HG03039 (cell line): ENCODE data around the gene GRIP2.
"Not testable (repeated sequence)": the region's sequence is repeated elsewhere in the genome, so short reads cannot be mapped to it uniquely, and the experiment has no call there.

Experiments
- ATAC-seq: cut with Tn5 transposase; IDR thresholded peaks from one replicate; pipeline ENCODE4 v1.9.1; 2021; ENCODE audit warnings: mild to moderate bottlenecking, moderate library complexity; ENCODE audit not compliant: unreplicated experiment

GRIP2 gene

DNA sequence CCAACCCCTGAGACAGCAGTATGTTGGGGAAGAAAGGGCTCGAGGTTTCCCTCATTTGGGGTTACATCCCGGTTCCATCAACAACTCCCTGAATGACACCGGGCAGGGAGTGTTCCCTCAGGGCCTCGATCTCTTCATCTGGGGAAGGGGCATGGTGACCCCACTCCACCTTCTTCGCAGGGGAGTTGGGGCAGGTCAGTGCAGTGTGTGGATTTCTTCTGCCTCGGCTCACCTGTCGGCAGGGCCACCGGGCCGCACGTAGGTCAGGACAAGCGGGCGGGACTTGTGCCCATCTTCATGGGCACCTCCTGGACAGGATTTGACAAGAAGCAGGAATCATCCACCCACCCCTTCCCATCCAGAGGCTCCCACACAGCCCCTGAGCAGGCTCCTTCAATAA, 17.4 kb downstream of the GRIP2 start:
- no peak for ATAC-seq

DNA sequence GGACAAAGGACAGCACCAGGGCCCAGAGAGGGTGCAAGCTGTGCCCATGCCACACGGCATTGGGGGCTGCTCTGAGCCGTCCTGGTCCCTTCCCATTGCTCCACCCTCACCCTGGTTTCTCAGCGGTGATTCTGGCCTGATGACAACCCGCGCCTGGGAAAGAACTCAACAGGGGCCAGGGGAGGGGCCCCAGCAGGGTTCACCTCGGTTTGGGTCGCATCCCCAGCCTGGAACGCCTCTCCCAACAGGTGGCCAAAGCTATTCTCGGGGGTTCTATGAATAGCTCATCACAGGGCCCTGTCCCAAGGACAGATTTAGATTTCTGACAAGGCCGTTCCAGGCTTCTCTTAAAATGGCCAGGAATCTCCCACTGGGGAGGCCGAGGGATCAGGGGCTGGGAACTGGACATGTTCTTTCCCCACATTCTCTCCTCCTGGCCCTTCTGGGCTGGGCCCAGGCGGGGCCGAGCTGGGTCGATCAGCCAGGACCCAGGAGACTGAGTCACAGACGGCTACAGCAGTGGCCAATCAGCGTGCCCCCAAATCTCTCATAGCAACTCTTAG, 17.9 kb downstream of the GRIP2 start:
- no peak for ATAC-seq

DNA sequence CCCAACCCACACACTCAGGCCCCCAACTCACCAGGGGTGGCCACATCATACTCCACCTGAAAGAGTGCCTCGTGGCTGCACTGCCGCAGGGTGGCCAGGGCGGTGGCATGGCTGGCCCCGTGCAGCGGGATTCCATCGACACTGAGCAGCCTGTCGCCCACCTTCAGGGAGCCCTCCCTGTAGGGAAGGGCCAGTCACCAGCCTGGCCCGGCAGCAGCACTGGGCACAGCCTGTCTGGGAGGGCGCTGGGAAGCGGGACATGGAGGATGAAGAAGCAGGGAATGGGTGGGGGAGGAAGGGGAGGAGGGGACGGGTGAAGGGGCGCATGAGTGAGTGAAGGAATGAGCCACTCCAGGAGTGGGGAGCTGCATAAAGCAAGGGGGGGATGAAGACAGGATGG, 18.5 kb downstream of the GRIP2 start:
- no peak for ATAC-seq

DNA sequence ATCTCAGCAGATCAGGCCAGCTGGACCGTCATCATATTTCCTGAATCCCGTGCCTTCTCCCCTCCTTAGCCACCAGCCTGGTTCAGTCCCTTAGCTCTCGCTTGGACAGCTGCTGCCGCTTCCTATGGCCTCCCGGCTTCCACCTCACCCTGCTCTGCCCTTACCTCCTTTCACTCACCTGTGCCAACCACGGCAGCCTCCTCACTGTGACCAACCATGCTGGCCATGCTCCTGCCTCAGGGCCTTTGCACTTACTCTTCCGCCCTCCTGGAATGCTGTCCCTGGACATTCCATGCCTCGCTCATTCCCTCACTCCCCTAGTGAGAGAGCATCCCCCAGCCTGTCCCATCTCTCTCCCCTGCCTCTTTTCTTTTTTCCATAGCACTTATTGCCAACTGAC, 19.2 kb downstream of the GRIP2 start:
- ATAC-seq = no peak

DNA sequence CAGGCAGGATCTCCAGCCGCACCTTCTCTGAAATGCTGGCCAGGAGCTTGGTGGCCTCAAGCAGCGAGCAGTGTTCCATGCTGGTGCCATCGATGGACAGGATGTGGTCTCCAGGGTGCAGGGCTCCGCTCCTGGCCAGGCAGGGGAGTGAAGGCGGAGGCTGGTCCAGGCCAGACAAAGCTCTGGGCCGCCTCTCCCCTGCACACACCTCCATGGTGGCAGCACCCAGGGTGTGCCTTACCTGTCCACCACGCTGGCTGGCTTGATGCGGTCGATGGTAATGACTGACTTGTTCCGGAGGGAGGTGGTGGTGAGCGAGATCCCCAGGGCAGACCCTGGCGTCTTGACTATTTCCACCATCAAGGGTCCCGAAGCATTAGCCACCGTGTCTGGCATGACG, 20.0 kb downstream of the GRIP2 start:
- no peak for ATAC-seq

DNA sequence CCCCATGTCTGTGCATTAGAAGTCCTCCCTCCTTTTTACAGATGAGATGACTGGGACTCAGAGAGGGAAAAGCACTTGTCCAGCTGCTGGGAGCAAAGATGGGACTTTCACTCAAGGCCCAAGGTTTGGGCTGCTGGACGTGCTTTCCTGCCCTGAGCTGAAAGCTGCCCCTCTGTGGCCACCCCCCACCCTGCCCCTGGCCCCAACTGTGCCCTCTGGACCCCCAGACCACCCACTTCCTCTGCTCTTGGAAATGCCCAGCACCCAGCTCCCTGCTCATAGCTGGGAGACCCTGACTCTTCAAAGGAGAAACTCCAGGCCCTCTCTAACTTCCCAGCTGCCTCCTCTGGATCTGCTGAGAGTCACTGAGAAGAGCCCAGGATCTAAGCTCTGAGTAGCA, 20.7 kb downstream of the GRIP2 start:
- no peak for ATAC-seq

DNA sequence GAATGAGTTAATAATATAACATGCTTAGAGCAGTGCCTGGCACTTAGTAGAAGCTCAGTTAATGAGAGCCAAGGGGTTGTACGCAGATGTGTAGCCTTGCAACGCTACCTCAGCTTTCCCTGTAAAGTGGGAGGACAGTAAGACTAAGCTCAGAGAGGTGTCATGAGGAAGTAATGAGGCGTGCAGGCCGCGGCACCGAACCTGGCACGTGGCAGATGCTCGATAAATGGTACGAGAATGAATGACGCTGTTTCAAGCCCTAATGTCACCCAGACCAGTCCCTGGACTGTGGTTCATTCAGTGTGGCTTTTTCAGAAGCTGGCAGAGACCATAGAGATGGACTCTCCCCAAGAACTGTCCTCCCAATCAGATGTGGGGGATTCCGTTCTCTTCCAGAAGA, 21.2 kb downstream of the GRIP2 start:
- no peak for ATAC-seq

DNA sequence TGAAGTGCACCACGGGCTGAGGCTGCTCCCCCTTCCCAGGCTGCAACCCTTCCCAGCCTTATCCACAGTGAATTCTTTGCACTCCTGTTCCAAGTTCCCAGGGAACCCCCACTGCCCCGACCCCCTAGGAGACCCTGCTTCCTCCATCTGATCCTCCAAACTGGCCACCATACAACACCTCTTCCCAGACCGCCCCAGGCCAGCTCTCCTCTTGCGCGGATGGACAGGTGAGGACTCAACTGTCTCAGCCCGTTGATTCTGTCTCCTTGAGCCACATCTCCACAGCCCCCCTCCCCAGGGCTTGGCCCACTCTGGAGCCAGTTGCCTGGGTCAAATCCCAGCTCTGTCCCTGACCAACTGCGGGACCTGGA, 21.7 kb downstream of the GRIP2 start:
- no peak for ATAC-seq

DNA sequence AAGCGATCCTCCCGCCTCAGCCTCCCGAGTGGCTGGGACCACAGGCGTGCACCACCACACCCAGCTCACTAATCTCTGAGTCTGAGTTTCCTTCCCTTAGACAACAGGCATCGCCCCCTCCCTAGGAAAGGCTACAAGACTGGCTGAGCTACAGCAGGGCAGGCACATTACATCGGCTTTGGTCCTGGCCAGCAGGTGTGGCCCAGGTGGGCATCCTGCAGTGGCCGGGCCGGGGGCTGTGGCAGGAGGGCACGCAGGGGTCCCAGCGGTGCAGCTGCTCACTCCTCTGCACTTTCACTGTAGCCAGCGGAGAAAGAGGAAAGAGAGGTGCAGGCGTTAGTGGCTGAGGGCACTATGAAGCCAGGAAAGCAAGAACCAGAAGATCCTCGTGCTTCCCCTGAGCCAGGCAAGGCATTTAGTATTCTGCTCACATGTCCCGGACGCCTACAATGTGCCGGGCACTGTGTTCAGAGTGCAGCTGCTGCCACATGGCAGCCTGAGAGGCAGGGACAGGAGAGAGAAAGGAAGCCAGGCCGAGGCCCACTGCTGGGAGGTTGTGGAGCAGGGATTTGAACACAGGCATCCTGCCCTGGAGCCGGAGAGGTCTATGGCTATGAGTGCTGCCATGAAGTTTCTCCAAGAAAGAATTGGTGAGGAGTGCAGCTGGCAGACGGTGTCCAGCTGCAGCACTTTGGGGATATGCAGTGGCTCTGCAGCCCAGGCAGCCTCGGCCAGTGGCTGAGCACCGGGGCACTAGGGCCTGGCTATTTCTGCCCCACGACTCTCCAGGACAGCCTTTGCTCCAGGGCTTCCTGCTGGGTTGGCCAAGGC, 22.3 kb downstream of the GRIP2 start:
- ATAC-seq = no peak

DNA sequence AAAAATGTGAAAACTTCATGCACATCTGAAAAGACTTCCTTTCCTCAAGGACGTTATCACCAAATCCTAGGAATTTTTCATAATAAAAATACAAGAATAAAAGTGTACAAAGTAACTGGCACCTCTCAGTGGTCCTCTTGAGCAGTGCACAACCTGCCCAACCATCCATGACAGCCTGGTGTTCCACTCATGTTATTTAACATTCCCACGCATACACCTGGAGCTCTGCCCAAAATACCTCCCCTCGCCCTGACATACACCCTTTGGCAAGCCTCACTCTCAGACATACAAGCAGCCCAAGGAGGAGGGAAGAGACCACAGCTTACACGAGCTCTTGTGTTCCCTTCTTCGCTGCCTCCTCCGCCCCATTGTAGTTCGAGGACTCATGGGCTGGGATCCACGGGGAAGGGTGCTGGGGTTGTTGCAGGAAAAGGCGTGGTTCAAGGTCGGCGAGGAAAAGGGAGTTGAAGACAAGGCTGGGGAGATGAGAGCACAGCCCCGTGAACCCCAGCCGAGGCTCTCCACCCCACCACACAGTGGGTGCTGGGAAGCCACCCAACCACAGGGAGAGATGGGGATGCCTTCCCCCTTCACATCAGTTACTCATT, 23.3 kb downstream of the GRIP2 start:
- no peak for ATAC-seq

DNA sequence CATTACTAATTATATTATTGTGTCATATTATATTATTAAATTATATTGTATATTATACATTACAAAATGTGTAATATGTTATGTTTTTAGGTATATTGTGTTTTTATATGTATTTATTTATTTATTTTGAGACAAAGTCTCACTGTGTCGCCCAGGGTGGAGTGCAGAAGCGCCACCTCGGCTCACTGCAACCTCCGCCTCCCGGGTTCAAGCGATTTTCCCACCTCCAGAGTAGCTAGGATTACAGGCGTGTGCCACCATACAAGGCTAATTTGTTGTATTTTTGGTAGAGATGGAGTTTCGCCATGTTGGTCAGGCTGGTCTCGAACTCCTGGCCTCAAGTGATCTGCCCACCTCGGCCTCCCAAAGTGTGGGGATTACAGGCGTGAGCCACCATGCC, 24.6 kb downstream of the GRIP2 start:
- ATAC-seq = not testable (repeated sequence)

DNA sequence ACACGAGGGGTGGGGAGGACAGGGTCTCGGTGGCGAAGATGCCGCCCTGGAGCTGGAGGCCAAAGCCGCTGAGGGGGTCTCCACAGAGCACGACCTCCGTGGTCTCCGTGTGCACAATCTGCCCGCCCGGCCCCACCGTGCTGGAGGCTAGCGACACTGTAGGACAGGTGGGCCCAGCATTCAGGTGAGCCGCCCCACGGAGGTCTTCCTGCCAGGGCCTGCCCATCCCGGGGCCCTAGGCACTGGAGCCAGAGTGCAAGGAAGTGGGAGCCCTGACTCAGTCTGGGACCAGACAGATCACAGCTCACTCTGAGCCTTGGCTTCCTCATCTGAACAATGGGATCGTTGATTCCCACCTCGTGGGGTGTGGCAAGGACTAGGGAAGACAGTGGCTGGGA, 25.8 kb downstream of the GRIP2 start:
- ATAC-seq = no peak

DNA sequence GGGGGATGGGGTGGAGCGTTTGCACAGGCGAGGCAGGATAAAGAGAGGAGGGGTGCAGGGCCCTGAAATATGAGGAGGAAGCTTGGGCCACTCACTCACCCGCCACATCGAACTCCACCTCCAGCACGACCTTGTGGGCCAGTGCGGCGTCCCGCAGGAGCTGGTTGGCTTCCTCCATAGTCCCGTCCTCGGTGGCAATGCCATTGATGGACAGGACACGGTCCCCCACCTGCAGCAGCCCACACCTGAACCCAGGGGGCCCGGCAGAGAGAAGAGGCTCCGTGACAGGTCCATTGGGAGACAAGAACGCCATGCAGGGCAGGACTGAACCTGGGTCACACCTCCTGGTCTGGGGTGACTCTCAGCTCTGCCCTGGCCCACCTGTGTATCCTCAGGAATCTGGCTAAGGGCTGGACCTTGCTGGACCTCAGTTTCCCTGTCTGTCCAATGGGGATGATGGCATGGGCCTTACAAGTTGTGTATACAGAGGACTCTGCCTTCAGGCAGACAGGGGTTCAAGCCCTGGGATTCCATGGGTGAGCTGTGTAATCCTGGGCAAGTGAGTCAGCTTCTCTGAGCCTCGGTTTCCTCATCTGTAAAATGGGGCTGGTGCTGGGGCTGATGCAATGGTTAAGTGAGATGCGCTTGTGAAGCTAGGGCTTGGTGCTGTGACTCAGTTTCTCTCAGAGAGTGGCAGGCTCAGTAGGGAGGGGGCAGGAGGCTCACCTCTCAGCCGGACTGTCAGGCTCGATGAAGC, 26.4 kb downstream of the GRIP2 start:
- ATAC-seq = no peak

DNA sequence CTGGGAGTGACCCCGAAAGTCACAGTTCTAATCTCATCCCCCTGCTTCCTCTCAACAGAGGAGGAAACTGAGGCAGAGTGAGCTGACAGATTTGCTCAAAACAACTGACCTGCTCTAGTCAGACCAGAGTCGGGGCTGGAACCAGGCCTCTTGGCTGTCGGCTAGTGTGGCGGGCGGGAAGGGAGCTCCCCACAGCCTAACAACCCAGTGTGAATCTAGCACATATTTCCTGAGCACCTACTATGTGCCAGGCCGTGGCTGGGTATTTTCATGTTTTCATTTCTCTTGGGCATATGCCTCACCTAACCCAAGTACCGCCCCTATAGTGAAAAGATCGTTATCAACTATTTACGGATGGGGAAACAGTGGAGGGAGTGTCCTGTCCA, 27.2 kb downstream of the GRIP2 start:
- no peak for ATAC-seq

DNA sequence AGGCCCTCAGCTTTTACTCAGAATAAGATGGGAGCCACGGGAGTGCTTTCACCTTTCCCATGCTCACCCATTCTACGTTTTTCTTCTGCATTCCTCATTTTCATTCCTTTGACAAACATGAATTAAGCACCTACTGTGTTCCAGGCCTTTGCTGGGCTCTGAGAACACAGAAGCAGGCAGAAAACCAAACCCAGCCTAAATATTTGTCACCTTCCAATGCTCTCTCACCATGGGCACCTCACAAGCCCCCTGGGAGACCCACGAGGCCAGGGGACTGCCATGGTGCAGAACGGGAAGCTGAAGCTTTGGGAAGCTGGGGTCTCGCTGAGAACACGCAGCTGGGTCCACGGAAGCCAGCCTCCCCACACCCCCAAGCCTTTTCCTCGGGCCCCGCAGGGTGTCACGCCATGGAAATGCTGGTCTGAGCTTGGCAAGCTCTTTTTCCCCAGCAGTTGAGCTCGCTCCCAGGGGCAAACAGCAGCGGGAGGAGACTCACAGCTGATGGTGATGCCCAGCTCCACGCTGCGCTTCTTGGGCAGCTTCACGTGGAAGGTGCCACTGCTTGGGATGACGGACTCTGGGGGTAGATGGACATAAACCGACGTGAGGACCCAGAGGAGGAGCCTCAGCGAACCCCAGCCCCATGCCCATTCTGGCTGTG, 27.7 kb downstream of the GRIP2 start:
- ATAC-seq = no peak

DNA sequence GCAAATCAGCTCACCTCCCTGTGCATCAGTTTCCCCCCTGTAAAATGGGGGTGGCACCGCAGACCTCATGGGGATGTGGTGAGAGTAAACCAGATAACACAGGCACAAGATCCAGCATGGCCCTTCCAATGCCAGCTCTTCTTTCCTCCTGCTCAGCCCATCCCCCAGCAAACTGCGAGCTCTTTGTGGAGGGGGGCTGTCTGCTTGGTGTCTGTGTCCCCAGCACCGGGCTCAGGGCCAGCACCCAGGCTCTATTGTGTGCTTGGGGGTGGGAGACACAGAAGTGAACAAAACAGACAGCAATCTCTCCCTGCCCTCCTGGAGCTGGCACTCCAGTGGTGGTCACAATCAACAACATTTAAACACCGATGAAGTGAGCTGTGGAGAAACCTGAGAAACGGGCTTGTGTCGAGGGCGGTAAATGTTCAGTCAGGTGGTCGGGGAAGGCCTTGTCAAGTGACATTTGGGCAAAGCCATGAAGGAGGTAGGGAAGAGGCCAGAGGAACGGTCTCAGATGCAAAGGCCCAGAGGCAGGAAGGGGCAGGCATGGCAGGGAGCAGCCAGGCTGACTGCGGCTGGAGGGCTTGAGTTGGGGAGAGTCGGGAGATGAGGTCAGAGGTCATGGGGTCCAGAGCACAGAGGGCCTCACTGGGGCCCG, 28.4 kb downstream of the GRIP2 start:
- no peak for ATAC-seq

DNA sequence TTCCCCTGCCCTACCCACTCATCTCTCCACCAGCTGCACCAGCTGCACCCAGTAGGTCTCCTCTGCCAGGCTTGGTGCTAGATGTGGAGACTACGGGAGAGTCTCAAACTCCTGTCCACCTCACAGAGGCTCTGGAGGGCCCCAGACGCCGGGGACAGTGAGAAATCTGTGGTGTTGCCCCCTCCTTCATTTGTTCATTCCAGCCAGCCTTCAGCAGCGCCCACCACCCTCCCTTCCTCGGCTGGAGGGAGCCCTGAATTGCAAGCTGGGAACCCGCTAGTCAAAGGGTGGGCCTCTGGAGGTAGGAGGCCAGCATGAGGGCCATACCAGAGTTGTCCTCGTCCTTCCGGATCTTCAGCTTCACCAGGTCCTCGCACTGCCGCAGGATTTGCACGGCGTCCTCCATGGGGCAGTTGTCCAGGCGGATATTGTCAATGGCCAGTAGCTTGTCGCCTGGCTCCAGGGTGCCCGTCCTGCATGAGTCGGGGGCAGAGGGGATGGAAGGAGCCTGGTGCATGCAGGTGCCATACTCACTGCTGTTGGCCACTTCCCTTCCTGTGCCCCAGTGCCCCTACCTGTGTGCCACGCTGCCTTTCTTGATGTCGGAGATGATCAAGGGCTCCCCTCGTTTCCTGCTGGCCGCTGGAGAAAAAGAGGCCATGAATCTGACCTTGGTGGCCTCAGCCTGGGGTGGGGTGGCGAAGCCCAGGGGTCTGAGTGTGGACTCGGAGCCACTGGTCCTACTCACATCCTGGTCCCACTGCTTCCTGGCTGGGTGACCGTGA, 29.1 kb downstream of the GRIP2 start:
- ATAC-seq = no peak

DNA sequence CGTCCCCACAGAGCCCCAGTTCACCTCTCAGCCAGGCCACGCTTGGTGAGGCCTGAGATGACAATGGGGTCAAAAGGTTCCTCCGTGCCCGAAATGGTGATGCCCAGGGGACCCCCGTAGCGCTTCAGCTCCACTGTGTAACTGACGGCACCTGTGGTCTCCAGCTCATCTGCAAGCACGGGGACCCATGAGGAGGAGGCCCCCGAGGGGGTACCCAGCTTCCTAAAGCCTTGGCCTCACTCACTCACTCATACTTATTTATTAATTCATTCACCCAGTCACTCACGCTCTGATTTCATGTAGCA, 30.4 kb downstream of the GRIP2 start:
- ATAC-seq = no peak

DNA sequence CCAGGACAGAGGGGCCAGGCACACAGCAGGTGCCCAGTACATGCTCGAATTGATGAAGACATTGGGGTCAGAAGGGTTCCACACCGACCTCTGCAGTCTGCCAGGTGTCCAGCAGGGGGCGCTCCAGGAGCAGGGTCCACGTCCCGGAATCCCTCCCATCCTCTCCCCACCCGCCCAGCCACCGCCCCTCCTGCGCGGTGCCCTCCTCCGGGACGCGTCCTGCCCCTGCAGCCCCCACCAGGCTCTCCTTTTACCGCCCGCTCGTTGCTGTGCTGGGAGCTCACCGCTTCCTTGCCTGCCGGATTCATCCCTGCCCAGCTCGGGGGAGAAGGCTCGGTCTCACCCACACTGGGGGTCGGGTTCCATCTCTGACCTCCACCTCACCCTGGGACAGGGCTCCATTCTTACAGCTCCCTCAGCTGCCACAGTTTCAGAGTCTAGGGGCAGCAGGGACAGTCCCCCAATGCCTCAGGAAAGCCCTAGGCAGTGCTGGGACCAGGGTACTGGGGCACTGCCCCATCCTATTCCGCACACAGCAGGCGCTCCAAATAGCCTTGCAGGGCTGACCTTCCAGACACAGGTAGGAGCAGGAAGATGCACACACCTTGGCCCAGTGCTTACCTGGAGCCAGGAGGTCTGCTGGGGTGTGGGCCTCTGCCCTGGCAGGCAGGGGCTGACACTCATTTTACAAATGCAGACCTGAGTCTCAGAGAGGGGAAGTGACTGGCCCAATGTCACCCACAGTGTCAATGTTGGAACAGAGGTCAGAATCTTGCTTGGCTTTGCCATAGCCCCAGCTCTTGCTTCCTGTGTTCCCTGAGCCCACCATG, 31.0 kb downstream of the GRIP2 start:
- ATAC-seq = no peak
